NCI-H1105 treated with DMSO at 0.1 percent for 48 hours (cell line): ENCODE results near the gene GPR176.
"Not testable (repeated sequence)": the region's sequence is repeated elsewhere in the genome, so short reads cannot be mapped to it uniquely, and the experiment has no call there.

ENCODE experiments used
- DNase-seq: peaks from one replicate; lab custom pipeline; 2025; lab: John Stamatoyannopoulos, UW

The GPR176 gene

GRCh38 chr15:39857132-39857531 lies 62.9 kb downstream of the GPR176 start:
- DNase-seq = no peak

GRCh38 chr15:39856357-39856756 lies 63.7 kb downstream of the GPR176 start:
- DNase-seq = no peak

DNA sequence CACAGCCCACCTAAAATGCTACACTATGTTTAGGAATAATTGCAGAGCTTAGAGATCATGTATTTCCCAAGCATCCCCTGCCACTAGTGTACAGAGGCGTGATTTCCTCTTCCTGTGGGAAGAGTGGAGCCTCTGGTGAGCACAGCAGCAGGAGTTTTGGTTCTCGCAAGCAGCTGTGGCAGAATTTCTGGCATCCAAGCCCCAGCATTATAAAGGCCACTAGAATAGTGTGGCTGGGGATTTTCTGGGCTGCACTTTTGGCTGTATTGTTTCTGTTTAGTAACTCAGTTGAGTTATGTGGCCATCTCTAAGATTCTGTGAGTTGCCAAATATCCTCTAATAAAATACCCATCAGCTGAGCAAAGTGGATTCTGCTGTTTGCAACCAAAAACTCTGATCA lies 64.7 kb downstream of the GPR176 start:
- DNase-seq = no peak

GRCh38 chr15:39854161-39854560 lies 65.9 kb downstream of the GPR176 start:
- DNase-seq = no peak

DNA sequence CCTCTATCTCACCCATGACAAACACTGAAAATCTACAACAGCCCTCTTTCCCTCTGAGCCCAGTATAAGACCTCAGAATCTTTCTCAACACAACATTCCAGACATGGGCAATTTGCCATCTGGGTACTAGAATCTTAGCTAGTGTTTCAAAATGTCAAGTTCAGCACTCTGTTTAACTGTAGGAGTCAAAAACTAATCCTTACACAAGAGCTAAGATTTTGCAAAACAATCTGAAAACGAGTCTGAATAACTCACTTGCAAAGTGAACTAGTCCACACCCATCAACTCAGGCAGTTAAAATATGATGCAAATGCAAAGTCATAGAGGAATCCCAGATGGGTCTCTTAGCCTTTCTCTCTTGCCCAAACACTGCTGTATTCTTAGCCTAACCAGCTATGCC lies 67.8 kb downstream of the GPR176 start:
- DNase-seq = no peak

GRCh38 chr15:39851500-39852092 lies 68.5 kb downstream of the GPR176 start:
- no peak for DNase-seq

DNA sequence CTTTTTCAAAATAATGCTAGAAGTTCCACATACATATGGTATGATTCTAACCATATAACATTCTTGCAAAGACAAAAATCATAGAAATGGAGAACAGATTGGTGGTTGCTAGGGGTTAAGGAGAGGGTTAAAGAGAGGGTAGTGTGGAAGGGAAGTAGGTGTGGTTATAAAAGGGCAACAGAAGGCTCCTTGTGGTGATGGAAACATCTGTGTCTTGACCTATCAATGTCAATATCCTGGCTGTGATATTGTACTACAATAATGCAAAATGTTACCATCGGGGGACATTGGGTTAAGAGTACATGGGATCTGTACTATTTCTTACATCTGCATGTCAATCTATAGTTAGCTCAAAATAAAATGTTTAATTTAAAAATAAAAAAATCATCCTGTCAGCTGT lies 69.6 kb downstream of the GPR176 start:
- no peak for DNase-seq

DNA sequence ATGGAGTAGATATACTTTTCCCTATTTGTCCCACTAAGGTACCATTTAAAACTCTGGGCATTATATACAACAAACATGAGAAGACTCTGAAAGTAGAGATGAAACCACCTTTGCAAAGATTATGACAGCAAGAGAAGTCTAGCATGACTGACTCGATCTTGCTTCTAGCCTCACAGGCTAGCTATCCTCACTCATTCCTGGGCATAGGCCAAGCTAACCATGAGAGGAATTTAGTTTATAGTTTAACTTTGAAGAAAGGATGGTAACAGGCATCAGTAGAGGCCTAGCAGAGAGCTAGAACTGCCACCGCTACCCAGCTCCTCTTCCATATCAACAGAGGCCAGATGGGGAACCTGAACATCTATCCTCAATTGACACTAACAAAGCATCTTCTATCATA lies 74.0 kb downstream of the GPR176 start:
- no peak for DNase-seq

DNA sequence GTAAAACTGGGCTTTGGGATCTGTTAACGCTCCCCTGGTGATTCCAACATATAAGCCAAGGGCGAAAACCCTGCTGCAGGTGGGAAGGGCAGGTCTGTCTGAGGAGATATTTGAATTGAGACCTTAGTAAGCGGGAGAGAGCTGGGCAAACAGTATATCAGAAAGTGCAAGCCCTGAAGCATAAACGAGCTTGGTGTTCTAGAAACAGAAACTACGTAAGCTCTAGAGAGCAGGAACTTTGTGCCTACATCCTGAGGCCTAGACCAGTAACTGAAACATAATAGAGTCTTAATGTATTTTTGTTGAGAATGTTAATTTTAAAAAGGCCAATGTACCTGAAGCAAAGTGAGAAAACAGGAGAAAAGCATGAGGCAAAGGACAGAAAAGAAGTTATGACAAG lies 74.5 kb downstream of the GPR176 start:
- DNase-seq = no peak

- no peak for DNase-seq
Measured at GRCh38 chr15:39843565-39843964, 76.5 kb downstream of the GPR176 start.

DNA sequence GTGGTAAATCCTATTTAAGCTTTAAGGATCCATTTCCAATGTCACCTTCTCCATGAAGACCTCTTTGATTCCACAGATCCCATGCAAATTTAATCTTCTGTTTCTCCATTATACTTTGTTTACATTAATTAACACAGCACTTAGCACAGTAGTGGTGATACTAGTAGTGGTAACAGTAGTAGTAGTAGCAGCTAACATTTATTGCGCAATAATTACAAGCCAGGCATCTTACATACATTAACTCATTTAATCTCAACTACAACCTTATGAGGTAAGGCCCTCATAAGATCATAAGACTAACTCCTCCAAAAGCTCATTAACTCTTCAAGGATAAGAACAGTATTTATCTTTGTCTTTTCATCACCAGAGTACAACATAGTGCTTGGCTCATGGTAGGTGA lies 82.6 kb downstream of the GPR176 start:
- DNase-seq = no peak

DNA sequence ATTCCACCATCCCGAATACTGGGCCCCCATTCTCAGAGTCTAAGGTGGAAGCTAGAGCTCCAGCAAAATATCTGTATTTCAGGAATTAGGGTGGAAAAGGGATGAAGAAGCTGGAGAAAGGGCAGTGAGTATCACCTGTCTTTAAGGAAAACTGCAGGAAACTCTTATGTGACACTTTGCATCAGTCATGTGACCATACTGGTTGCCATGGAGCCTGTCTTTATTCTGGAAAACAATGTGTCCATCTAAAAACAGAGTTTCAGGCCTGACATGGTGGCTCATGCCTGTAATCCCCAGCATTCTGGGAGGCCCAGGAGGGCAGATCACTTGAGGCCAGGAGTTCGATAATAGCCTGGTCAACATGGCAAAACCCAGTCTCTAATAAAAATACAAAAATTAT lies 84.5 kb downstream of the GPR176 start:
- DNase-seq = no peak

GRCh38 chr15:39834256-39834655 lies 85.8 kb downstream of the GPR176 start:
- no peak for DNase-seq

GRCh38 chr15:39833515-39833981 lies 86.5 kb downstream of the GPR176 start:
- no peak for DNase-seq

- no peak for DNase-seq
Measured at GRCh38 chr15:39830166-39830565, 89.9 kb downstream of the GPR176 start.

- DNase-seq = peak; percentile 12
Measured at GRCh38 chr15:39828374-39828931, 91.6 kb downstream of the GPR176 start.

DNA sequence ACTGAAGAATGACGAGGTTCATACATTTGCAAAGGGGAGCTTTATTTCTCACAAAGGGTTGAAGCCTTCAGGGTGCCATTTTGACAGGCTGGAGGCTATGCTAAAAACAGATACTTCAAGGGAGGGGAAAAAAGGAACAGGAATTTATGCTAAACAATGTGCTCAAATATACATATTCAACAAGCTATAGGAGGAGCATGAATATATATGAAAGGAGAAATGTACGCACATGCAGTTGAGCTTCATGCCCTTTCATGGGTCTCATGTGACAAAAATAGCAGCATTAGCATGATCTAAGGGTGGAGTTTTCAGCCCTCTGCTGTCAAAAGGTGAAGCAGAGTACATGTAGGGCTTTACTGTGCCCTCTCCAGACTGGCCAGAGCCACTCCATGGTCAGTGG lies 93.1 kb downstream of the GPR176 start:
- no peak for DNase-seq

DNA sequence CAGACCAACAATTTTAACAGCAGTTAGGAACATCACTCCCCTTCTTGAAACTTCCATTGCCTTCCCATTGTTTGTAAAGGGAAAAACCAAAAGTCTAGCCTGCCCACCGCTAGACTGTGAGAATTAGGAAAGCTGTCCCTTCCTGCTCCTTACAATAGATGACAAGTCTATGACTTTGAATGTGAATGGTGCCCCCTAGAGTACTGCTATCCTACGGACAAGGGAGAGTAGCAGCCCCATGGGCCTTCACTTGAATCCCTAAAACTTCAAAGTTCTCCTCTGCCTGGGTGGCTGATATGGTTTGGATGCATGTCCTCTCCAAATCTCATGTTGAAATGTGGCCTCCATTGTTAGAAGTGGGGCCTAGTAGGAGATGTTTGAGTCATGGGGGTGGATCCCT lies 96.4 kb downstream of the GPR176 start:
- DNase-seq = no peak

- no peak for DNase-seq
Measured at GRCh38 chr15:39820050-39820602, 99.9 kb downstream of the GPR176 start.

- DNase-seq = no peak
Measured at GRCh38 chr15:39819533-39819932, 100.5 kb downstream of the GPR176 start.

- no peak for DNase-seq
Measured at GRCh38 chr15:39817892-39818291, 102.2 kb downstream of the GPR176 start.

DNA sequence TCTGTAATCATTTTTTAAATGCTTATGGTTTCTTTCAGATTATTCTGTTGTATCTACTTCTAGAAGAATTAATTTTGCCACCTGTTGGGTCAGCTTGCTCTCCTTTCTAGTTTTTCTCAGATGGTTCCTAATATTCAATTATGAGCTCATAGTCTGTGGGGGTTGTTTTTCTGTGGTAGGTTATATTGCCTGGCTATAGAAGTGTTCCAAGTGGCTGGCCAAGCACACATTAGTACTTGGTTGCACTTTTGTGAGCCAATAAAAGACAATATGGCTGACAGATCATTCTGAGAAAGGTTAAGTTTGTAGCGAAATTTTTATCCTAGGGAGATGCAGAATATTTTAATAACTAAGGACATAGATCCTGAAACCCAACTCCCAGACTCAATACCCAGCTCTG lies 105.6 kb downstream of the GPR176 start:
- DNase-seq = no peak

- not testable (repeated sequence) for DNase-seq
Measured at GRCh38 chr15:39812651-39813050, 107.4 kb downstream of the GPR176 start.

DNA sequence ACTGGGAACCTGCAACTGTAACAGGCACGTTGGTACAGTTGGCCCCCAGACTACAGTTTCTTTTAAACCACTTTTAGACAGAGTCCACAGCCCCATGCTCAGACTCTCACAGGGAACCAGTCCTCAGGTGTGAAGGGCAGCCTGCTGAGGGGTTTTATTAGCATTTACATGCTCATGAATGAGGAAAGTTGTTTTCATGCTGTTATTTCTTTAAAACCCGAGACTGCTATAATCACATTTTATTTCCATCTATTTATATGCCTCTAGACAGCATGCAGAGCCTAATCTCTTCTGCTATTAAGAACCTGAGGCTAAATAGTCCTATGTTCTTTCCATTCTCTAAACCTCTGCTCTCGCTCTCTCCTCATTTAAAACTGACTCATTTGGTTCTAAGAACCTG lies 111.2 kb downstream of the GPR176 start:
- DNase-seq = no peak
